K562 (cell line): Measurements from ENCODE around the gene PROK1. TPM values are rescaled to one million over a fixed set of nuclear protein-coding genes. Genes with fewer than 3 reads are reported as not detected.
A peak's percentile ranks its signal among the peaks of the same experiment; 100 is the strongest.

Experiments used
- ATAC-seq: fragments of 200-7000 bp; cut with Tn5 transposase; 3 replicates; pipeline ENCODE4 v1.9.1; 2020; ENCODE audit warnings: moderate library complexity
- BruUV-seq: library from RNA; stranded (reverse); fragments of 400-500 nt; replicated peaks from 2 replicates; lab custom pipeline; 2021; lab: Mats Ljungman, UMichigan
- CTCF ChIA-PET: fragments of 300-600 bp; formaldehyde crosslinking; extraction: SDS; loops from one replicate; lab custom pipeline; 2021; ENCODE audit warnings: low intra/inter-chr PET ratio; lab: Yijun Ruan, JAX
- POLR2A ChIA-PET: fragments of 300-600, 350-650 bp; sonication (Branson Sonifier 250); formaldehyde crosslinking; extraction: SDS; loops from one replicate; lab custom pipeline; 2021; ENCODE audit warnings: antibody characterized with exemption, inconsistent platforms; lab: Yijun Ruan, JAX
- DNase-seq, 4 experiments: peaks; one replicate each; pipeline versions ENCODE4 v3.0.0 to v3.0.0-alpha.2; 2011 to 2018; ENCODE audit warnings: low spot score in 3 of 4, mixed read lengths in 3 of 4; ENCODE audit errors: extremely low read depth in 1 of 4
- FAIRE-seq: peaks from 2 replicates; lab custom pipeline; 2011; peaks lifted over from hg19 to GRCh38; lab: Jason Lieb, UNC
- H2AFZ ChIP-seq: 2 replicates; pipeline ENCODE4 v1.6.0; 2011; ENCODE audit warnings: low read depth, low read length, control low read depth, inconsistent platforms
- H3K27ac ChIP-seq: fragments of 200-600 bp; 3 replicates; pipeline ENCODE4 v1.8.0; 2011; ENCODE audit warnings: low read depth, mild to moderate bottlenecking, control low read depth, inconsistent platforms, low read length, moderate library complexity, mixed read lengths; ENCODE audit errors: extremely low read depth
- H3K27me3 ChIP-seq, 2 experiments: fragments of 300-600 bp in 1 of 2; 2 replicates in 1 of 2; 3 replicates in 1 of 2; pipeline versions ENCODE4 v1.6.0 to v1.8.0; 2011; ENCODE audit warnings: inconsistent platforms in 2 of 2, low read length in 2 of 2, mild to moderate bottlenecking in 1 of 2, mixed read lengths in 1 of 2, moderate library complexity in 1 of 2; ENCODE audit not compliant: control insufficient read depth in 2 of 2, insufficient read depth in 2 of 2
- H3K36me3 ChIP-seq: fragments of 300-600 bp; 3 replicates; pipeline ENCODE4 v1.8.0; 2011; ENCODE audit warnings: mild to moderate bottlenecking, low read length, inconsistent platforms; ENCODE audit not compliant: control insufficient read depth, insufficient read depth
- H3K4me1 ChIP-seq, 2 experiments: fragments of 200-600 bp in 1 of 2; replicated peaks in 1 of 2; 2 replicates in 1 of 2; 3 replicates in 1 of 2; pipeline versions ENCODE4 v1.5.1 to v1.8.0; 2011; ENCODE audit warnings: inconsistent platforms in 2 of 2, low read length in 2 of 2, mild to moderate bottlenecking in 1 of 2, mixed read lengths in 1 of 2, moderate library complexity in 1 of 2; ENCODE audit not compliant: control insufficient read depth in 2 of 2, insufficient read depth in 2 of 2
- H3K4me2 ChIP-seq: 2 replicates; pipeline ENCODE4 v1.6.1; 2011; ENCODE audit warnings: low read length, control low read depth, inconsistent platforms, mixed read lengths; ENCODE audit not compliant: insufficient read depth
- H3K4me3 ChIP-seq: fragments of 200-600 bp; sonication (generic), shearing (Covaris generic); 2 replicates; pipeline ENCODE4 v1.5.1; 2016; ENCODE audit warnings: control low read depth, inconsistent platforms
- H3K79me2 ChIP-seq: fragments of 200-600 bp; 3 replicates; pipeline ENCODE4 v1.8.0; 2011; ENCODE audit warnings: low read length, inconsistent platforms; ENCODE audit not compliant: control insufficient read depth, insufficient read depth
- H3K9ac ChIP-seq, 2 experiments: 2 replicates each; pipeline versions ENCODE4 v1.6.0 to v1.6.1; 2011; ENCODE audit warnings: low read depth in 2 of 2, low read length in 2 of 2, control low read depth in 1 of 2, inconsistent platforms in 1 of 2, mild to moderate bottlenecking in 1 of 2, mixed read lengths in 1 of 2; ENCODE audit not compliant: insufficient read depth in 1 of 2
- H3K9me1 ChIP-seq: one replicate; pipeline ENCODE4 v1.6.0; 2011; ENCODE audit warnings: inconsistent platforms, mild to moderate bottlenecking, low read length, moderate library complexity; ENCODE audit not compliant: control insufficient read depth, insufficient read depth
- H3K9me3 ChIP-seq: replicated peaks from 2 replicates; pipeline ENCODE4 v1.5.1; 2011; ENCODE audit warnings: low read depth, low read length, inconsistent platforms; ENCODE audit not compliant: control insufficient read depth, insufficient read depth
- H4K20me1 ChIP-seq: replicated peaks from 2 replicates; pipeline ENCODE4 v1.6.1; 2011; ENCODE audit warnings: low read length, inconsistent platforms, mixed read lengths; ENCODE audit not compliant: control insufficient read depth, insufficient read depth
- CBX8 ChIP-seq: fragments of 200-600 bp; sonication (generic); IDR thresholded peaks from 2 replicates; pipeline ENCODE4 v1.6.1; 2012; ENCODE audit warnings: borderline replicate concordance, mixed run types, low read depth, mild to moderate bottlenecking, moderate library complexity, mixed read lengths, low read length, control low read depth, inconsistent platforms; ENCODE audit not compliant: poor library complexity, severe bottlenecking; ENCODE audit errors: extremely low read depth
- CEBPG ChIP-seq, 3 experiments: fragments of 200-800 bp in 1 of 3; sonication (Bioruptor generic) in 1 of 3; sonication (generic) in 1 of 3; formaldehyde crosslinking in 1 of 3; IDR thresholded peaks in 2 of 3; conservative IDR thresholded peaks in 1 of 3; 2 replicates each; pipeline versions ENCODE4 v1.6.1 to v1.8.0; 2016 to 2022; ENCODE audit warnings: missing compliant biosample characterization in 2 of 3, missing genetic modification characterization in 2 of 3, mild to moderate bottlenecking in 1 of 3, missing genetic modification reagents in 1 of 3
- FOXP4 ChIP-seq: sonication (generic); formaldehyde crosslinking; IDR thresholded peaks from 2 replicates; pipeline ENCODE4 v1.8.0; 2022; ENCODE audit warnings: mild to moderate bottlenecking, missing genetic modification reagents, borderline replicate concordance
- HNRNPLL ChIP-seq: fragments of 200-400 bp; formaldehyde crosslinking; IDR thresholded peaks from 2 replicates; pipeline ENCODE4 v1.6.1; 2017; ENCODE audit warnings: low read length, low read depth, mild to moderate bottlenecking; ENCODE audit not compliant: poor library complexity, severe bottlenecking
- HOXB6 ChIP-seq: fragments of 250-450 bp; sonication (Bioruptor Pico); IDR thresholded peaks from 2 replicates; pipeline ENCODE4 v1.5.1; 2022; ENCODE audit warnings: mild to moderate bottlenecking, borderline replicate concordance
- KDM1A ChIP-seq, 2 experiments: fragments of 450-650 bp; IDR thresholded peaks; 2 replicates each; pipeline ENCODE4 v1.6.1; 2016; ENCODE audit warnings: mild to moderate bottlenecking in 2 of 2
- L3MBTL2 ChIP-seq: fragments of 450-650 bp; IDR thresholded peaks from 2 replicates; pipeline ENCODE4 v1.6.1; 2016; ENCODE audit warnings: mild to moderate bottlenecking, moderate library complexity
- POLR2AphosphoS5 ChIP-seq: IDR thresholded peaks from 2 replicates; pipeline ENCODE4 v1.6.1; 2011; ENCODE audit warnings: mild to moderate bottlenecking, low read depth, low read length, moderate library complexity; ENCODE audit not compliant: control insufficient read depth, insufficient read depth
- RBM22 ChIP-seq: fragments of 200-400 bp; formaldehyde crosslinking; IDR thresholded peaks from 2 replicates; pipeline ENCODE4 v1.6.1; 2018; ENCODE audit warnings: low read length, low read depth; ENCODE audit not compliant: poor library complexity, severe bottlenecking
- SRSF3 ChIP-seq: fragments of 200-400 bp; formaldehyde crosslinking; IDR thresholded peaks from 2 replicates; pipeline ENCODE4 v1.6.1; 2016; ENCODE audit warnings: mild to moderate bottlenecking, low read length, moderate library complexity; ENCODE audit not compliant: insufficient read depth
- ZNF518B ChIP-seq: fragments of 250-450 bp; sonication (Bioruptor Pico); IDR thresholded peaks from 2 replicates; pipeline ENCODE4 v1.5.0; 2021; ENCODE audit warnings: mild to moderate bottlenecking, moderate library complexity
- WGBS: fragments of 100-300 bp; shearing (Covaris generic); methylation state at CpG from one replicate; pipeline ENCODE4 v1.1.6; 2016; ENCODE audit warnings: low coverage, mixed read lengths; ENCODE audit not compliant: insufficient coverage; ENCODE audit errors: missing lambda C conversion rate; 5-methylcytosine and 5-hydroxymethylcytosine counted together
- in situ Hi-C: fragments of 300-500 bp; cut with MboI; formaldehyde crosslinking; loops from 4 replicates; pipeline ENCODE4 v1.15.0; 2018; ENCODE audit warnings: inconsistent platforms, mixed read lengths
- intact Hi-C: fragments of 100-400 bp; cut with micrococcal nuclease; formaldehyde crosslinking; loops from 2 replicates; pipeline ENCODE4 v1.14.2; 2022
- polyA plus RNA-seq, 8 experiments: library from polyadenylated mRNA; depleted of rRNA in 4 of 8; stranded (reverse) in 5 of 8; unstranded in 3 of 8; fragments of >200 nt; fragmentation: Nextera tagmentation in 2 of 8; fragmentation: Illumina TruSeq in 1 of 8; extraction: Ambion mirVana in 2 of 8; extraction: Trizol in 1 of 8; gene quantifications; 2 replicates each; pipeline versions ENCODE4 v1.2.1 to v1.2.3, GENCODE V29; 2011 to 2014; ENCODE audit warnings: inconsistent platforms in 1 of 8, missing spikeins in 1 of 8
- total RNA-seq, 7 experiments: library from RNA; depleted of rRNA in 6 of 7; stranded (reverse); fragments of >200 nt in 6 of 7; fragmentation: Illumina TruSeq in 2 of 7; extraction: Trizol in 2 of 7; gene quantifications; 2 replicates each; pipeline versions ENCODE4 v1.2.1 to v1.2.3, GENCODE V29; 2011 to 2021; ENCODE audit warnings: low replicate concordance in 1 of 7

Gene PROK1
- total and polyA plus RNA-seq, 9 of the 15 experiments (the other 6 are each of a cell fraction or from before 2014, with no cell fraction given), result 0.15 TPM; not detected in 8

GRCh38 chr1:110464340-110464739 is 13.4 kb downstream of the PROK1 start:
- H2AFZ ChIP-seq, result no peak overlapping the region
- no peaks in the 10 kb centered on the region for H3K9me1 ChIP-seq
- no peaks in the 10 kb centered on the region for H3K9me3 ChIP-seq
- no peaks in the 10 kb centered on the region; a peak in 1 of 5 replicates for H3K27me3 ChIP-seq
- H3K4me1 ChIP-seq, result peaks cover 4 to 7% of the 10 kb centered on the region in 2 experiments; a peak in 3 of 5 replicates
- no peak overlapping the region for H3K27ac ChIP-seq
- H3K36me3 ChIP-seq, result no peaks in the 10 kb centered on the region
- H3K4me3 ChIP-seq, result no peak overlapping the region
- intact Hi-C loops, result loop anchor here (10.0 kb wide), 1 partner anchor 410 kb away; no protein-coding TSS in a partner anchor
- no peaks in the 10 kb centered on the region for H3K79me2 ChIP-seq
- BruUV-seq, result no TSS peak
- TF ChIP-seq ZNF518B (CRISPR knock-in tag), result no peak
- no peak for TF ChIP-seq HOXB6 (CRISPR knock-in tag)
- no peak for TF ChIP-seq CEBPG (CRISPR knock-in tag; IDR thresholded peaks at IDR 0.05)
- peak in 1 of 2 experiments; percentile 43; a peak in 2 of 4 replicates for TF ChIP-seq CEBPG (tag; conservative IDR thresholded peaks at IDR 0.05 in 1 of 2, IDR thresholded peaks at IDR 0.05 in 1 of 2)
- peak; percentile 16 to 39; a peak in 1 of 4 replicates for TF ChIP-seq KDM1A (IDR thresholded peaks at IDR 0.05)
- no peak for TF ChIP-seq HNRNPLL
- no peak for TF ChIP-seq CBX8
- TF ChIP-seq FOXP4 (CRISPR knock-in tag), result no peak
- TF ChIP-seq POLR2AphosphoS5, result no peak
- TF ChIP-seq RBM22, result no peak
- no peak for TF ChIP-seq SRSF3
- TF ChIP-seq L3MBTL2, result no peak
- 2% methylated on average over 2 of the region's 2 CpGs for WGBS
- FAIRE-seq (no peak), DNase-seq (no peak), ATAC-seq (no peak)
- in situ Hi-C loops, result no loop called here
- ChIA-PET POLR2A (interaction anchor here (0.6 to 1.0 kb wide), 3 partner anchors 32 to 955 kb away, joined by 3 to 8 read pairs (median 4); no protein-coding TSS in a partner anchor), CTCF (interaction anchor here (0.8 kb wide), 1 partner anchor 257 kb away, joined by 7 read pairs; no protein-coding TSS in a partner anchor)
- no peak overlapping the region for H3K4me2 ChIP-seq
- H3K9ac ChIP-seq, result no peak overlapping the region
- H4K20me1 ChIP-seq, result peaks cover 3% of the 10 kb centered on the region; the same call in 1 of the 2 replicates
